A673 (cell line): ENCODE results near the gene FGFBP2. TPM values are rescaled to one million over a fixed set of nuclear protein-coding genes. Genes with fewer than 3 reads are reported as not detected.

Experiments used
- BruUV-seq: library from RNA; stranded (reverse); fragments of 400-500 nt; replicated peaks from 2 replicates; lab custom pipeline; 2021; lab: Mats Ljungman, UMichigan
- CTCF ChIA-PET: fragments of 300-600 bp; sonication (Branson Sonifier 250); formaldehyde crosslinking; loops from one replicate; lab custom pipeline; 2022; ENCODE audit warnings: antibody characterized with exemption; lab: Charles Lee
- POLR2A ChIA-PET: fragments of 300-600 bp; sonication (Branson Sonifier 250); formaldehyde crosslinking; loops from one replicate; lab custom pipeline; 2022; ENCODE audit warnings: antibody characterized with exemption; ENCODE audit not compliant: low non-redundant PET; lab: Charles Lee
- DNase-seq: peaks from one replicate; pipeline ENCODE4 v3.0.0-alpha.2; 2015; ENCODE audit warnings: low spot score
- H3K27ac ChIP-seq: fragments of 200-600 bp; sonication (generic); 2 replicates; pipeline ENCODE4 v1.5.1; 2016; ENCODE audit warnings: mixed run types, low read depth, mild to moderate bottlenecking, mixed read lengths, antibody characterized with exemption, low read length; ENCODE audit not compliant: poor library complexity, severe bottlenecking
- H3K27me3 ChIP-seq: fragments of 200-600 bp; sonication (generic); replicated peaks from 2 replicates; pipeline ENCODE4 v1.6.1; 2017; ENCODE audit warnings: mixed run types, low read depth, mild to moderate bottlenecking, mixed read lengths, antibody characterized with exemption, low read length; ENCODE audit not compliant: insufficient read depth, poor library complexity
- H3K36me3 ChIP-seq: fragments of 200-600 bp; sonication (generic); 2 replicates; pipeline ENCODE4 v1.6.1; 2016; ENCODE audit warnings: mixed run types, mild to moderate bottlenecking, mixed read lengths, antibody characterized with exemption, low read length; ENCODE audit not compliant: insufficient read depth, poor library complexity, severe bottlenecking
- H3K4me1 ChIP-seq: fragments of 200-600 bp; sonication (generic); 2 replicates; pipeline ENCODE4 v1.6.1; 2017; ENCODE audit warnings: mixed run types, mild to moderate bottlenecking, mixed read lengths, antibody characterized with exemption, low read length; ENCODE audit not compliant: insufficient read depth, poor library complexity, severe bottlenecking
- H3K4me3 ChIP-seq: fragments of 200-600 bp; sonication (generic); 2 replicates; pipeline ENCODE4 v1.5.1; 2016; ENCODE audit warnings: low read depth, mixed run types, mild to moderate bottlenecking, mixed read lengths, low read length; ENCODE audit not compliant: poor library complexity, severe bottlenecking
- H3K9me3 ChIP-seq: fragments of 200-600 bp; sonication (generic); 2 replicates; pipeline ENCODE4 v1.6.1; 2016; ENCODE audit warnings: mixed run types, low read depth, mild to moderate bottlenecking, mixed read lengths, antibody characterized with exemption, low read length; ENCODE audit not compliant: poor library complexity, severe bottlenecking
- EZH2 ChIP-seq: fragments of 200-600 bp; sonication (generic); IDR thresholded peaks from 2 replicates; pipeline ENCODE4 v1.6.1; 2017; ENCODE audit warnings: borderline replicate concordance, low read depth, mild to moderate bottlenecking, mixed read lengths, antibody characterized with exemption, low read length; ENCODE audit not compliant: poor library complexity, severe bottlenecking
- intact Hi-C: fragments of 100-400 bp; cut with micrococcal nuclease; formaldehyde crosslinking; loops from one replicate; pipeline ENCODE4 v1.10.0; 2022; ENCODE audit not compliant: unreplicated experiment
- total RNA-seq: library from RNA; stranded (reverse); gene quantifications from 2 replicates; pipeline ENCODE4 v1.2.3, GENCODE V29; 2021
- TF ChIP-seq, protein P1 (sequence below): fragments of 300-800, 200-600 bp; sonication (generic); conservative IDR thresholded peaks from 2 replicates; pipeline ENCODE4 v1.5.1; 2017; ENCODE audit warnings: low read depth, mild to moderate bottlenecking, antibody characterized with exemption, low read length, moderate library complexity, mixed read lengths

FGFBP2 gene
- total RNA-seq, 1 experiment from 2014 or later: not detected

DNA sequence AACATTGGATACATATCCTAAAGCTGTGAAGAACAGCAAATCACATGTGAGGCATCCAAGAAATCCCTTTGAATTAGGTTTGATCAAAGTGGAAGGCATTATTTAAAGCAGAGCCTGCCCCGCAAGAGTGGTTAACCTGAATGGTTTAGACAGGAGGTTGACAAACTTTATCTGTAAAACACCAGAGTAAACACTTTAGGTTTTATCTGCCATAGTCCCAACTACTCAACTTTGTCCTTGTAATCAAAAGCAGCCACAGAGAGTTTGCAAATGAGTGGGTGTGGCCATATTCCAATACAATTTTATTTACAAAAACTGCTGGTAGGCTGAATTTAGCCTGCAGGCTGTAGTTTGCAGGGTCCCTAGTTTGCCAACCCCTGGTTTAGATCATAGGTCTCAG is 25.2 kb upstream of the FGFBP2 start:
- CTCF ChIA-PET: no interaction called here
- Histone ChIP-seq H3K27me3 (no peaks in the 10 kb centered on the region), H3K9me3 (no peaks in the 10 kb centered on the region), H3K27ac (no peak overlapping the region), H3K4me3 (no peak overlapping the region), H3K4me1 (no peaks in the 10 kb centered on the region), H3K36me3 (no peaks in the 10 kb centered on the region)
- DNase-seq: no peak
- no peak for TF ChIP-seq EZH2
- TF ChIP-seq, protein P1, sequence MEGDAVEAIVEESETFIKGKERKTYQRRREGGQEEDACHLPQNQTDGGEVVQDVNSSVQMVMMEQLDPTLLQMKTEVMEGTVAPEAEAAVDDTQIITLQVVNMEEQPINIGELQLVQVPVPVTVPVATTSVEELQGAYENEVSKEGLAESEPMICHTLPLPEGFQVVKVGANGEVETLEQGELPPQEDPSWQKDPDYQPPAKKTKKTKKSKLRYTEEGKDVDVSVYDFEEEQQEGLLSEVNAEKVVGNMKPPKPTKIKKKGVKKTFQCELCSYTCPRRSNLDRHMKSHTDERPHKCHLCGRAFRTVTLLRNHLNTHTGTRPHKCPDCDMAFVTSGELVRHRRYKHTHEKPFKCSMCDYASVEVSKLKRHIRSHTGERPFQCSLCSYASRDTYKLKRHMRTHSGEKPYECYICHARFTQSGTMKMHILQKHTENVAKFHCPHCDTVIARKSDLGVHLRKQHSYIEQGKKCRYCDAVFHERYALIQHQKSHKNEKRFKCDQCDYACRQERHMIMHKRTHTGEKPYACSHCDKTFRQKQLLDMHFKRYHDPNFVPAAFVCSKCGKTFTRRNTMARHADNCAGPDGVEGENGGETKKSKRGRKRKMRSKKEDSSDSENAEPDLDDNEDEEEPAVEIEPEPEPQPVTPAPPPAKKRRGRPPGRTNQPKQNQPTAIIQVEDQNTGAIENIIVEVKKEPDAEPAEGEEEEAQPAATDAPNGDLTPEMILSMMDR: no peak
- POLR2A ChIA-PET: no interaction called here
- no TSS peak for BruUV-seq
- intact Hi-C loops: no loop called here

DNA sequence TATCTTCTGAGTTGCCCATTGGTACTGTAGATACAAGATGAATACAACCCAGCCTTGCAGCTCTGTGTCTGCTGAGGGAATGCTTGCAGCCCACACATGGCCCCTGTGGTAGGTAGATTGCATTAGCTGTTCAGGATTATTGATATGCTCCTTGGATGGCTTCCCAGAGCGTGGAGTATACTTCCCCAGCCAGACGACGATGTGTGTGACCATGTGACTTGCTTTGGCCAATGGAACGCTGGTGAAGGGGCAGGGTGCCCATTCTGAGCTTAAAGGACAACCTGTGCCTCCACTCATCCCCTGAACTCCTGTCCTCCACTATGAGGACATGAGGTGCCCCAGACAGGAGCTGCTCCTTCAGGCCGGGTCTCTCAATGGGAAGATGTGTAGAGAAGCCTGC is 23.9 kb upstream of the FGFBP2 start:
- POLR2A ChIA-PET: interaction anchor here (0.5 kb wide), 1 partner anchor 42 kb away, joined by 4 read pairs; no protein-coding TSS in a partner anchor
- intact Hi-C loops: no loop called here
- no TSS peak for BruUV-seq
- Histone ChIP-seq H3K9me3 (no peaks in the 10 kb centered on the region), H3K4me1 (no peaks in the 10 kb centered on the region), H3K27me3 (no peaks in the 10 kb centered on the region), H3K27ac (no peak overlapping the region), H3K36me3 (no peaks in the 10 kb centered on the region), H3K4me3 (no peak overlapping the region)
- TF ChIP-seq, protein P1: no peak
- no peak for DNase-seq
- CTCF ChIA-PET: interaction anchor here (0.6 kb wide), 1 partner anchor 35 kb away, joined by 8 read pairs; no protein-coding TSS in a partner anchor

DNA sequence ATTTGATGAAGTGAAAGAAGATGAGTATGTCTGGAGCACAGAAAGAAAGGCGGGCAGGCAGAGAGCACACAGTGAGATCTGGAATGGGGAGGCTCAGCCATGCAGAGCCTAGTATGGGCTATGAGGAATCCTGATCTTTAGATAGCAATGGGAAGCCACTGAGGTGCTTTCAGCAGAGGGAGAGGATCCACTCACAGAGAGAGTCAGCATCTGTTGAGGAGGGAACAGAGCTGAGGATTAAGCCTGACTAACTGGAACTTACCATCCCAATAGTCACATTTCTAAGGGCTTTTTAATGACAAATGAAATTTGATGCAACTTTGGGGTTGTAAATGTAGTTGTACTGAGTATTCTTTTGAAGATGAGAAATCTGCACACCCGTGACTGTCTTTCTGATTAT is 20.6 kb upstream of the FGFBP2 start:
- Histone ChIP-seq H3K4me1 (no peaks in the 10 kb centered on the region), H3K4me3 (no peak overlapping the region), H3K27ac (no peak overlapping the region), H3K27me3 (no peaks in the 10 kb centered on the region), H3K9me3 (no peaks in the 10 kb centered on the region), H3K36me3 (no peaks in the 10 kb centered on the region)
- DNase-seq: no peak
- no peak for TF ChIP-seq EZH2
- TF ChIP-seq, protein P1: no peak
- no TSS peak for BruUV-seq
- intact Hi-C loops: no loop called here
- ChIA-PET CTCF (no interaction called here), POLR2A (no interaction called here)
